SK-N-SH (cell line): ENCODE results near the gene IDH3B.

ENCODE experiments used
- ELF1 ChIP-seq: IDR thresholded peaks from 2 replicates; pipeline ENCODE4 v1.4.0; 2012
- EP300 ChIP-seq, 2 experiments: IDR thresholded peaks; 2 replicates each; pipeline versions ENCODE4 v1.4.0 to v1.6.1; 2012; ENCODE audit warnings: borderline replicate concordance in 1 of 2, low read depth in 1 of 2, low read length in 1 of 2
- EZH2phosphoT487 ChIP-seq: fragments of 200-600 bp; sonication (generic); IDR thresholded peaks from 2 replicates; pipeline ENCODE4 v1.6.1; 2017; ENCODE audit warnings: low read depth, mixed run types, mild to moderate bottlenecking, antibody characterized with exemption, moderate library complexity, borderline replicate concordance
- GABPA ChIP-seq: IDR thresholded peaks from 2 replicates; pipeline ENCODE4 v1.4.0; 2012; ENCODE audit warnings: low read depth, mild to moderate bottlenecking
- GATA2 ChIP-seq: sonication (generic); formaldehyde crosslinking; IDR thresholded peaks from 2 replicates; pipeline ENCODE4 v1.5.0; 2020; ENCODE audit warnings: mild to moderate bottlenecking, missing genetic modification reagents
- NFIC ChIP-seq: IDR thresholded peaks from 2 replicates; pipeline ENCODE4 v1.4.0; 2012; ENCODE audit warnings: borderline replicate concordance
- POLR2AphosphoS5 ChIP-seq: IDR thresholded peaks from 2 replicates; pipeline ENCODE4 v1.6.1; 2012; ENCODE audit warnings: low read depth, low read length
- SIN3A ChIP-seq: IDR thresholded peaks from 2 replicates; pipeline ENCODE4 v1.6.1; 2012; ENCODE audit warnings: low read depth, mild to moderate bottlenecking, low read length, moderate library complexity, borderline replicate concordance
- SMC3 ChIP-seq: IDR thresholded peaks from 2 replicates; pipeline ENCODE4 v1.6.1; 2012; ENCODE audit warnings: low read depth, low read length, improper control_type of control experiment
- TAF1 ChIP-seq: IDR thresholded peaks from 2 replicates; pipeline ENCODE4 v1.6.1; 2012; ENCODE audit warnings: low read depth, mild to moderate bottlenecking, low read length, moderate library complexity, borderline replicate concordance
- TF ChIP-seq, protein P1 (sequence below): fragments of 200-600 bp; sonication (generic); IDR thresholded peaks from 2 replicates; pipeline ENCODE4 v1.6.1; 2017; ENCODE audit warnings: antibody characterized with exemption, mild to moderate bottlenecking, moderate library complexity
- TF ChIP-seq, protein P2 (sequence below): IDR thresholded peaks from 2 replicates; pipeline ENCODE4 v1.6.1; 2012; ENCODE audit warnings: mild to moderate bottlenecking, low read depth, low read length, moderate library complexity
- TF ChIP-seq, protein P3 (sequence below): fragments of 150-350 bp; IDR thresholded peaks from 2 replicates; pipeline ENCODE4 v1.6.1; 2016; ENCODE audit warnings: mild to moderate bottlenecking, low read depth, low read length
- TF ChIP-seq, protein P4 (sequence below): IDR thresholded peaks from 2 replicates; pipeline ENCODE4 v1.4.0; 2012; ENCODE audit warnings: low read depth, borderline replicate concordance

DNA sequence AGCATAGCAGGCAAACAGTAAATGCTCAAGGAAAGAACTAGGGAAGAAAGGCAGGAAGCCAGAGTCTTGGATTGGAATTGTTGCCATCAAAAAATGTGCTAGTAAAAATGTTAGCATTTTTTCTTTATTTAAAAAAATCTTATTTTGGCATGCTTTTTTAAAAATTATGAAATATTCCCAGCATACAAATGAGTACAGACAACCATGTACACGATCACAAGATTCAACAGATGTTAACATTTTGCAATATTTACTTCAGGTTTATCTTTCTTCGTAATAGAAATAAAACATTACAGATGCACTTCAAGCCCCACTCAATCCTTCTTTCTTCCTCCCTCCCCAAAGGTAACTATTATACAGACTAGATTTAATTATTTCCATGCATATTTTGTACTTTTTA lies 39.0 kb downstream of the IDH3B start:
- TF ChIP-seq TAF1: no peak
- TF ChIP-seq, protein P1, sequence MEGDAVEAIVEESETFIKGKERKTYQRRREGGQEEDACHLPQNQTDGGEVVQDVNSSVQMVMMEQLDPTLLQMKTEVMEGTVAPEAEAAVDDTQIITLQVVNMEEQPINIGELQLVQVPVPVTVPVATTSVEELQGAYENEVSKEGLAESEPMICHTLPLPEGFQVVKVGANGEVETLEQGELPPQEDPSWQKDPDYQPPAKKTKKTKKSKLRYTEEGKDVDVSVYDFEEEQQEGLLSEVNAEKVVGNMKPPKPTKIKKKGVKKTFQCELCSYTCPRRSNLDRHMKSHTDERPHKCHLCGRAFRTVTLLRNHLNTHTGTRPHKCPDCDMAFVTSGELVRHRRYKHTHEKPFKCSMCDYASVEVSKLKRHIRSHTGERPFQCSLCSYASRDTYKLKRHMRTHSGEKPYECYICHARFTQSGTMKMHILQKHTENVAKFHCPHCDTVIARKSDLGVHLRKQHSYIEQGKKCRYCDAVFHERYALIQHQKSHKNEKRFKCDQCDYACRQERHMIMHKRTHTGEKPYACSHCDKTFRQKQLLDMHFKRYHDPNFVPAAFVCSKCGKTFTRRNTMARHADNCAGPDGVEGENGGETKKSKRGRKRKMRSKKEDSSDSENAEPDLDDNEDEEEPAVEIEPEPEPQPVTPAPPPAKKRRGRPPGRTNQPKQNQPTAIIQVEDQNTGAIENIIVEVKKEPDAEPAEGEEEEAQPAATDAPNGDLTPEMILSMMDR: no peak
- no peak for TF ChIP-seq EP300 (IDR thresholded peaks at IDR 0.05; ENCODE audit: borderline replicate concordance in 1 of 2, low read depth in 1 of 2, low read length in 1 of 2)
- no peak for TF ChIP-seq EZH2phosphoT487
- TF ChIP-seq, protein P2, sequence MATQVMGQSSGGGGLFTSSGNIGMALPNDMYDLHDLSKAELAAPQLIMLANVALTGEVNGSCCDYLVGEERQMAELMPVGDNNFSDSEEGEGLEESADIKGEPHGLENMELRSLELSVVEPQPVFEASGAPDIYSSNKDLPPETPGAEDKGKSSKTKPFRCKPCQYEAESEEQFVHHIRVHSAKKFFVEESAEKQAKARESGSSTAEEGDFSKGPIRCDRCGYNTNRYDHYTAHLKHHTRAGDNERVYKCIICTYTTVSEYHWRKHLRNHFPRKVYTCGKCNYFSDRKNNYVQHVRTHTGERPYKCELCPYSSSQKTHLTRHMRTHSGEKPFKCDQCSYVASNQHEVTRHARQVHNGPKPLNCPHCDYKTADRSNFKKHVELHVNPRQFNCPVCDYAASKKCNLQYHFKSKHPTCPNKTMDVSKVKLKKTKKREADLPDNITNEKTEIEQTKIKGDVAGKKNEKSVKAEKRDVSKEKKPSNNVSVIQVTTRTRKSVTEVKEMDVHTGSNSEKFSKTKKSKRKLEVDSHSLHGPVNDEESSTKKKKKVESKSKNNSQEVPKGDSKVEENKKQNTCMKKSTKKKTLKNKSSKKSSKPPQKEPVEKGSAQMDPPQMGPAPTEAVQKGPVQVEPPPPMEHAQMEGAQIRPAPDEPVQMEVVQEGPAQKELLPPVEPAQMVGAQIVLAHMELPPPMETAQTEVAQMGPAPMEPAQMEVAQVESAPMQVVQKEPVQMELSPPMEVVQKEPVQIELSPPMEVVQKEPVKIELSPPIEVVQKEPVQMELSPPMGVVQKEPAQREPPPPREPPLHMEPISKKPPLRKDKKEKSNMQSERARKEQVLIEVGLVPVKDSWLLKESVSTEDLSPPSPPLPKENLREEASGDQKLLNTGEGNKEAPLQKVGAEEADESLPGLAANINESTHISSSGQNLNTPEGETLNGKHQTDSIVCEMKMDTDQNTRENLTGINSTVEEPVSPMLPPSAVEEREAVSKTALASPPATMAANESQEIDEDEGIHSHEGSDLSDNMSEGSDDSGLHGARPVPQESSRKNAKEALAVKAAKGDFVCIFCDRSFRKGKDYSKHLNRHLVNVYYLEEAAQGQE: no peak
- no peak for TF ChIP-seq POLR2AphosphoS5
- TF ChIP-seq GABPA: no peak
- TF ChIP-seq, protein P3, sequence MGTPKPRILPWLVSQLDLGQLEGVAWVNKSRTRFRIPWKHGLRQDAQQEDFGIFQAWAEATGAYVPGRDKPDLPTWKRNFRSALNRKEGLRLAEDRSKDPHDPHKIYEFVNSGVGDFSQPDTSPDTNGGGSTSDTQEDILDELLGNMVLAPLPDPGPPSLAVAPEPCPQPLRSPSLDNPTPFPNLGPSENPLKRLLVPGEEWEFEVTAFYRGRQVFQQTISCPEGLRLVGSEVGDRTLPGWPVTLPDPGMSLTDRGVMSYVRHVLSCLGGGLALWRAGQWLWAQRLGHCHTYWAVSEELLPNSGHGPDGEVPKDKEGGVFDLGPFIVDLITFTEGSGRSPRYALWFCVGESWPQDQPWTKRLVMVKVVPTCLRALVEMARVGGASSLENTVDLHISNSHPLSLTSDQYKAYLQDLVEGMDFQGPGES: no peak
- TF ChIP-seq SIN3A: no peak
- TF ChIP-seq NFIC: no peak
- no peak for TF ChIP-seq GATA2 (CRISPR knock-in tag)
- no peak for TF ChIP-seq SMC3
- no peak for TF ChIP-seq ELF1
- TF ChIP-seq, protein P4, sequence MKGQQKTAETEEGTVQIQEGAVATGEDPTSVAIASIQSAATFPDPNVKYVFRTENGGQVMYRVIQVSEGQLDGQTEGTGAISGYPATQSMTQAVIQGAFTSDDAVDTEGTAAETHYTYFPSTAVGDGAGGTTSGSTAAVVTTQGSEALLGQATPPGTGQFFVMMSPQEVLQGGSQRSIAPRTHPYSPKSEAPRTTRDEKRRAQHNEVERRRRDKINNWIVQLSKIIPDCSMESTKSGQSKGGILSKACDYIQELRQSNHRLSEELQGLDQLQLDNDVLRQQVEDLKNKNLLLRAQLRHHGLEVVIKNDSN: no peak
